ENCODE data around the gene RARRES1. TPM values are rescaled to one million over a fixed set of nuclear protein-coding genes. Genes with fewer than 3 reads are reported as not detected.

Gene RARRES1
- total RNA-seq, 1 donor from 2014 or later, result 1.7 TPM

- TF ChIP-seq CTCF (IDR thresholded peaks at IDR 0.05; ENCODE audit: partially characterized antibody, unreplicated experiment), result no peak
- DNase-seq, result no peak
- Mint-ChIP-seq H3K36me3 (ENCODE audit: unreplicated experiment) (no peaks in the 10 kb centered on the region), H3K27ac (ENCODE audit: unreplicated experiment) (no peak overlapping the region), H3K4me3 (ENCODE audit: unreplicated experiment) (no peak overlapping the region), H3K9me3 (ENCODE audit: unreplicated experiment) (no peaks in the 10 kb centered on the region), H3K27me3 (ENCODE audit: unreplicated experiment) (no peaks in the 10 kb centered on the region), H3K4me1 (ENCODE audit: low read depth, unreplicated experiment) (peaks cover 2% of the 10 kb centered on the region)
Measured at GRCh38 chr3:158723991-158724390, 8.3 kb downstream of the RARRES1 start.

GRCh38 chr3:158722108-158722507 lies 10.1 kb downstream of the RARRES1 start:
- Mint-ChIP-seq H3K9me3 (ENCODE audit: unreplicated experiment) (no peaks in the 10 kb centered on the region), H3K36me3 (ENCODE audit: unreplicated experiment) (no peaks in the 10 kb centered on the region), H3K4me1 (ENCODE audit: low read depth, unreplicated experiment) (peaks cover 6% of the 10 kb centered on the region), H3K4me3 (ENCODE audit: unreplicated experiment) (no peak overlapping the region), H3K27me3 (ENCODE audit: unreplicated experiment) (peaks cover 4% of the 10 kb centered on the region), H3K27ac (ENCODE audit: unreplicated experiment) (no peak overlapping the region)
- TF ChIP-seq CTCF (IDR thresholded peaks at IDR 0.05; ENCODE audit: partially characterized antibody, unreplicated experiment), result no peak
- DNase-seq, result no peak

DNA sequence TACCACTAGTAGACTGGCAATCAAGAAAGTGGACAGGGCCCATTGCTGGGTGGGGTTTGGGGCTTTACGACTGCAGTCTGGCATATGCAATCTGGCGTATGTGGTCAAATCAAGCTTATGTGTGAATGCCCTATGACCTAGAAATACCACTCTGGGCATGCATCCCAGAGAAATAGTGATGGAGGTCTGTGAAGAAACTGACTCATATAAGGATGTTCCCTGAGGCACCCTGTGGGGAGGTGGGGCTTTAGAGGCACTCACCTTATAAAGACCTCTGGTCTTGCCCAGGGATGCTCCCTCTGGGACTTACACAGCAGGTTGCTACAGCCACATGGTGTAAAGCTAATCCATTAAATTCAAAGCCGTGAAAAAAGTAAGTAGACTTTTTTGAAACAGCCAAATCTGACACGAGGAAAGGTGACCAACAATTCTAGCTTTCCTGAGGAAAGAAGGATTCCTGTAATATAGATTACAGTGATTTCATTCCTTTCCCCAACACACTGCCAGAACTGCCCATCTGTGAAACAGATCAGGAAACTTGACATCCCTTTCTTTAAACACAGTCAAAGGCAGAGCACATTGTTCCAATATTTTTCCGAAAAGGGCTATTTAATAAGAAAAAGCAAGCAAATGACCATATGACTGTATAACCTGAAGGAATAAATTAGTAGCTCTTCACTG lies 13.6 kb downstream of the RARRES1 start:
- Mint-ChIP-seq H3K27ac (ENCODE audit: unreplicated experiment) (no peak overlapping the region), H3K9me3 (ENCODE audit: unreplicated experiment) (peaks cover 1% of the 10 kb centered on the region), H3K4me3 (ENCODE audit: unreplicated experiment) (no peak overlapping the region), H3K27me3 (ENCODE audit: unreplicated experiment) (peaks cover 4% of the 10 kb centered on the region), H3K36me3 (ENCODE audit: unreplicated experiment) (no peaks in the 10 kb centered on the region), H3K4me1 (ENCODE audit: low read depth, unreplicated experiment) (peaks cover 4% of the 10 kb centered on the region)
- no peak for TF ChIP-seq CTCF (IDR thresholded peaks at IDR 0.05; ENCODE audit: partially characterized antibody, unreplicated experiment)
- no peak for DNase-seq

GRCh38 chr3:158717576-158717975 lies 14.7 kb downstream of the RARRES1 start:
- TF ChIP-seq CTCF (IDR thresholded peaks at IDR 0.05; ENCODE audit: partially characterized antibody, unreplicated experiment), result no peak
- H3K36me3 Mint-ChIP-seq (ENCODE audit: unreplicated experiment), result no peaks in the 10 kb centered on the region
- peaks cover 4% of the 10 kb centered on the region for H3K27me3 Mint-ChIP-seq (ENCODE audit: unreplicated experiment)
- no peak for DNase-seq
- H3K27ac Mint-ChIP-seq (ENCODE audit: unreplicated experiment), result no peak overlapping the region
- no peak overlapping the region for H3K4me3 Mint-ChIP-seq (ENCODE audit: unreplicated experiment)
- peaks cover 4% of the 10 kb centered on the region for H3K4me1 Mint-ChIP-seq (ENCODE audit: low read depth, unreplicated experiment)
- peaks cover 1% of the 10 kb centered on the region for H3K9me3 Mint-ChIP-seq (ENCODE audit: unreplicated experiment)

DNA sequence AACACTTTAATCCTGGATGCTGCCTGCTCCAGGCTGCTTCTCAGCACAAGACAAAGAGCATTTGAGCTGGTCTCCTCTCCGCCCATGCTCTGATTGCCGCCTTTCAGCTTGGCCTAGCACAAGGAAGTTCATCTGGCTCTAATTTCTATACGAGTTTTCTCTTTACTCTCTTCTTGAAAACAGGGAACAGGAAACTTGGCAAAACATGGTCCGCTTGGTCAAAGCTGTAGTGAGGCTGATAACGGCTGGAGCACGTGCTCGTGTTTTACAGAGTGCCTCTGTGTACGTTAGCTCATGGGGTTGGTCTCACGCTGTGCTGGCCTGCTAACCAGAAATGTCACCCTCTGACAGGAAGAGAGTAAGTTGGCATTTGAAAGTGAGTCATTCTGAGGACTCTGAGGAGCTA lies 19.2 kb downstream of the RARRES1 start:
- Mint-ChIP-seq H3K4me3 (ENCODE audit: unreplicated experiment) (no peak overlapping the region), H3K9me3 (ENCODE audit: unreplicated experiment) (peaks cover 5% of the 10 kb centered on the region), H3K4me1 (ENCODE audit: low read depth, unreplicated experiment) (no peaks in the 10 kb centered on the region), H3K27me3 (ENCODE audit: unreplicated experiment) (peaks cover 4% of the 10 kb centered on the region), H3K27ac (ENCODE audit: unreplicated experiment) (no peak overlapping the region), H3K36me3 (ENCODE audit: unreplicated experiment) (no peaks in the 10 kb centered on the region)
- no peak for DNase-seq
- no peak for TF ChIP-seq CTCF (IDR thresholded peaks at IDR 0.05; ENCODE audit: partially characterized antibody, unreplicated experiment)
